Kidney (tissue), 14 donors: Measurements from ENCODE around the gene CCDC81. TPM values are rescaled to one million over a fixed set of nuclear protein-coding genes. Genes with fewer than 3 reads are reported as not detected.

ENCODE experiments used
- DNase-seq, 5 donors: peaks; one replicate each; pipeline ENCODE4 v3.0.0-alpha.2; 2013 to 2020
- FAIRE-seq: peaks from 2 replicates; lab custom pipeline; 2012; peaks lifted over from hg19 to GRCh38; lab: Jason Lieb, UNC
- H3K27ac ChIP-seq, 2 donors: one replicate each; pipeline ENCODE4 v1.7.0; 2013; ENCODE audit warnings: low read depth in 2 of 2, low read length in 2 of 2, inconsistent platforms in 1 of 2
- H3K27me3 ChIP-seq: one replicate; pipeline ENCODE4 v1.7.1; 2013; ENCODE audit warnings: low read length, inconsistent platforms; ENCODE audit not compliant: control insufficient read depth, insufficient read depth
- H3K36me3 ChIP-seq, 3 donors: one replicate each; pipeline versions ENCODE4 v1.7.0 to v1.7.1; 2013; ENCODE audit warnings: low read length in 3 of 3, control low read depth in 1 of 3, inconsistent platforms in 1 of 3; ENCODE audit not compliant: insufficient read depth in 3 of 3, control insufficient read depth in 2 of 3
- H3K4me1 ChIP-seq, 3 donors: one replicate each; pipeline versions ENCODE4 v1.7.0 to v1.7.1; 2013; ENCODE audit warnings: low read length in 3 of 3, inconsistent platforms in 1 of 3, low read depth in 1 of 3; ENCODE audit not compliant: control insufficient read depth in 2 of 3, insufficient read depth in 2 of 3
- H3K4me3 ChIP-seq, 3 donors: one replicate each; pipeline versions ENCODE4 v1.7.0 to v1.8.1; 2013; ENCODE audit warnings: low read length in 3 of 3, control low read depth in 1 of 3, inconsistent platforms in 1 of 3
- H3K9ac ChIP-seq, 3 donors: one replicate each; pipeline versions ENCODE4 v1.7.0 to v1.7.1; 2013; ENCODE audit warnings: low read length in 3 of 3, control low read depth in 1 of 3, inconsistent platforms in 1 of 3
- H3K9me3 ChIP-seq, 3 donors: one replicate each; pipeline versions ENCODE4 v1.7.0 to v1.7.1; 2013; ENCODE audit warnings: low read length in 3 of 3, control low read depth in 1 of 3, inconsistent platforms in 1 of 3; ENCODE audit not compliant: control insufficient read depth in 2 of 3, insufficient read depth in 1 of 3
- intact Hi-C: fragments of 100-400 bp; cut with DNase I; formaldehyde crosslinking; loops from one replicate; pipeline ENCODE4 v1.11.1; 2022
- polyA plus RNA-seq: library from polyadenylated mRNA; stranded (reverse); fragments of 350-450 nt; fragmentation: Illumina TruSeq; extraction: RNeasy Lipid Tissue Mini Kit (QIAGEN cat#74804); gene quantifications from one replicate; pipeline ENCODE4 v1.2.3, GENCODE V29; 2014; ENCODE audit warnings: low read depth, low replicate concordance; ENCODE audit not compliant: insufficient read depth
- total RNA-seq: library from RNA; stranded (reverse); fragmentation: NEBNext Ultra II Directional; extraction: Animal tissue kit (Norgen Biotek cat#: 25700); gene quantifications from one replicate; pipeline ENCODE4 v1.2.1, GENCODE V29; 2021
- TF ChIP-seq, protein P1 (sequence below): IDR thresholded peaks from 3 replicates; pipeline ENCODE4 v1.5.1; 2012; ENCODE audit warnings: mild to moderate bottlenecking, moderate library complexity, borderline replicate concordance; ENCODE audit not compliant: insufficient read depth; ENCODE audit errors: extremely low read depth
- donor health status: control.
- donor health status: control.
- donor health status: control.
- donor health status: control.
- donor health status: control.
- donor health status: DM: yes; HTN: yes; CAD: no.
- donor health status: Normal renal cell carcinoma (clear cell type).

CCDC81 gene
- total and polyA plus RNA-seq, 2 donors from 2014 or later, result 0.54 to 1.1 TPM

DNA sequence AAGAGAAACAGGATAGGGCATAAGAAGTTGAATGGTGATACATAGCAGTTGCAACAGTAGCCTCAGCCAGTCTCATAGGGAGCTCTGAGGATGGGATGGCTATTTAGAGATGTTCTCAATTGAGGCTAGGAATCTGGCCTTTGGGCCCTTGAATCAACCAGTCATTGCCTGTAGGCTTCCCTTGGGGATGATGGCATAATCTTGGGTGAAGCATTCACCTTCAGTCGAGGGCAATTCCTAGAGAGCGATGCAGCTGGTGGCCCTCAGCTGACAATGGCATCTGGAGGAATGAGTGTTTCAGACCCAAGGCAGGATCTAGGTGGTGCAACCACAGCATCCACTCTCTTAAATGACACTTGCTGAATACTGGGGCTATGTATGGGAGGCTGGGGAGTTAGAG, 61.0 kb downstream of the CCDC81 start:
- intact Hi-C loops, result no loop called here

GRCh38 chr11:86438685-86439084, 64.0 kb downstream of the CCDC81 start:
- H3K27me3 ChIP-seq, result no peaks in the 10 kb centered on the region
- FAIRE-seq, result no peak
- no peak overlapping the region for H3K27ac ChIP-seq
- TF ChIP-seq, protein P1, sequence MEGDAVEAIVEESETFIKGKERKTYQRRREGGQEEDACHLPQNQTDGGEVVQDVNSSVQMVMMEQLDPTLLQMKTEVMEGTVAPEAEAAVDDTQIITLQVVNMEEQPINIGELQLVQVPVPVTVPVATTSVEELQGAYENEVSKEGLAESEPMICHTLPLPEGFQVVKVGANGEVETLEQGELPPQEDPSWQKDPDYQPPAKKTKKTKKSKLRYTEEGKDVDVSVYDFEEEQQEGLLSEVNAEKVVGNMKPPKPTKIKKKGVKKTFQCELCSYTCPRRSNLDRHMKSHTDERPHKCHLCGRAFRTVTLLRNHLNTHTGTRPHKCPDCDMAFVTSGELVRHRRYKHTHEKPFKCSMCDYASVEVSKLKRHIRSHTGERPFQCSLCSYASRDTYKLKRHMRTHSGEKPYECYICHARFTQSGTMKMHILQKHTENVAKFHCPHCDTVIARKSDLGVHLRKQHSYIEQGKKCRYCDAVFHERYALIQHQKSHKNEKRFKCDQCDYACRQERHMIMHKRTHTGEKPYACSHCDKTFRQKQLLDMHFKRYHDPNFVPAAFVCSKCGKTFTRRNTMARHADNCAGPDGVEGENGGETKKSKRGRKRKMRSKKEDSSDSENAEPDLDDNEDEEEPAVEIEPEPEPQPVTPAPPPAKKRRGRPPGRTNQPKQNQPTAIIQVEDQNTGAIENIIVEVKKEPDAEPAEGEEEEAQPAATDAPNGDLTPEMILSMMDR, result no peak
- no peak for DNase-seq
- intact Hi-C loops, result no loop called here
- H3K9ac ChIP-seq, result no peak overlapping the region
- peaks cover 0 to 11% (median 10%) of the 10 kb centered on the region in 3 donors for H3K36me3 ChIP-seq
- H3K9me3 ChIP-seq, result no peaks in the 10 kb centered on the region
- no peaks in the 10 kb centered on the region for H3K4me1 ChIP-seq
- no peak overlapping the region for H3K4me3 ChIP-seq

More for the DNA sequence above, 61.0 kb downstream of the CCDC81 start:
- H3K9ac ChIP-seq, result no peak overlapping the region
- H3K27ac ChIP-seq, result no peak overlapping the region
- no peak overlapping the region for H3K4me3 ChIP-seq
- DNase-seq (no peak), FAIRE-seq (no peak)
- no peaks in the 10 kb centered on the region for H3K4me1 ChIP-seq
- H3K36me3 ChIP-seq, result peaks cover 0 to 3% (median 2%) of the 10 kb centered on the region in 3 donors
- TF ChIP-seq, protein P1, result no peak
- H3K27me3 ChIP-seq, result no peaks in the 10 kb centered on the region
- H3K9me3 ChIP-seq, result no peaks in the 10 kb centered on the region

GRCh38 chr11:86440305-86440716, 65.6 kb downstream of the CCDC81 start:
- no peak for FAIRE-seq
- intact Hi-C loops, result no loop called here
- no peak for DNase-seq
- Histone ChIP-seq H3K9ac (no peak overlapping the region), H3K4me3 (no peak overlapping the region), H3K4me1 (no peaks in the 10 kb centered on the region), H3K27me3 (no peaks in the 10 kb centered on the region), H3K27ac (no peak overlapping the region), H3K9me3 (no peaks in the 10 kb centered on the region), H3K36me3 (peaks cover 0 to 16% (median 15%) of the 10 kb centered on the region in 3 donors)
- TF ChIP-seq, protein P1, result no peak

DNA sequence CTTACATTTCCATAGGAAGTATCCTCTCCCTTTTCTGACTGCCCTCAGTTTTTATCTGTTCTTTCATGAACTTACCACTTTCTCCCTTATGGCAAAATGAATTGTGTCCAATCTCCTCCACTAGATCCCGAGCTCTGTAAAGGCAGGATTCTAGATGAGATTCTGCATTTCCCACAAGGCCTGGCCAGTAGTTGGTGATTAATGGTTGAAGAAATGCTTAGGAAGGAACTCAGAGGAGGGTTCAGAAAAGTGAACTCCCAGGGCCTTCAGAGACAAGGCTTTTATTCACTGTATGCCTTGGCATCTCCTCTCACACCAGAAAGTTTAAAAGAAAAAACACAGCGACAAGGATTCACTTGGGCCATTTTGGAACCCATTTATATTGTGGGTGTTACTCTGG, 66.2 kb downstream of the CCDC81 start:
- TF ChIP-seq, protein P1, result no peak
- no peaks in the 10 kb centered on the region for H3K9me3 ChIP-seq
- H3K27me3 ChIP-seq, result no peaks in the 10 kb centered on the region
- no peak for FAIRE-seq
- H3K36me3 ChIP-seq, result peaks cover 0 to 16% (median 15%) of the 10 kb centered on the region in 3 donors
- no peak overlapping the region for H3K27ac ChIP-seq
- no peak for DNase-seq
- H3K9ac ChIP-seq, result no peak overlapping the region
- intact Hi-C loops, result no loop called here
- H3K4me3 ChIP-seq, result no peak overlapping the region
- no peaks in the 10 kb centered on the region for H3K4me1 ChIP-seq
